Measurements from ENCODE around the gene PIGU.

Gene PIGU

DNA sequence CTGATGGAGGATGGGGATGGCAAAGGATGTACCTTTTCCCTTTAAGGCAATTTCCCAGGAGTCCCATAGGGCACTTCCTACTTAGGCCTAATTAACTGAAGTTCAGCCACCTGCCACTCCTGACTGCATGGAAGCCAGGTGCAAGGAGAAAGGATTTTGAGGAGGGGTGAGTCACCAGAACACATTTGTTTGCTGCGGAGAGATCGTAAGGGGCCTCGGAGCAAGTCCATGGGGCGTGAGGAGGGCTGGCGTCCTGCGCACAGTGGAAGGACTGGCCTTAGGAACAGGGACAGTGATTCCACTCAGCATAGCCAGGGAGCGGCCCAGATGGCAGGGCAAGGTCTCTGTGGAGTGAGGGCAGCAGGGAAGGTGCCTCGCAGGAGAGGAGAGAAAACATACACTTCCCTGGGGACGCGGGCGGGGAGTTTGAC, 130.1 kb downstream of the PIGU start:
- Histone ChIP-seq H3K27me3 (ENCODE audit: low read depth, low read length) (no peaks in the 10 kb centered on the region), H3K27ac (ENCODE audit: low read length) (peak overlapping the region; percentile 23), H3K9me3 (ENCODE audit: control insufficient read depth in 1 of 2, low read length in 2 of 2) (no peaks in the 10 kb centered on the region), H3K4me3 (ENCODE audit: low read depth in 1 of 2, low read length in 2 of 2) (peak overlapping the region in 1 of 2 donors; percentile 42), H3K36me3 (ENCODE audit: control insufficient read depth in 1 of 2, insufficient read depth in 2 of 2, low read length in 2 of 2) (peaks cover 0 to 3% of the 10 kb centered on the region in 2 donors), H3K4me1 (ENCODE audit: control insufficient read depth in 1 of 2, insufficient read depth in 2 of 2, low read length in 2 of 2) (no peaks in the 10 kb centered on the region)

DNA sequence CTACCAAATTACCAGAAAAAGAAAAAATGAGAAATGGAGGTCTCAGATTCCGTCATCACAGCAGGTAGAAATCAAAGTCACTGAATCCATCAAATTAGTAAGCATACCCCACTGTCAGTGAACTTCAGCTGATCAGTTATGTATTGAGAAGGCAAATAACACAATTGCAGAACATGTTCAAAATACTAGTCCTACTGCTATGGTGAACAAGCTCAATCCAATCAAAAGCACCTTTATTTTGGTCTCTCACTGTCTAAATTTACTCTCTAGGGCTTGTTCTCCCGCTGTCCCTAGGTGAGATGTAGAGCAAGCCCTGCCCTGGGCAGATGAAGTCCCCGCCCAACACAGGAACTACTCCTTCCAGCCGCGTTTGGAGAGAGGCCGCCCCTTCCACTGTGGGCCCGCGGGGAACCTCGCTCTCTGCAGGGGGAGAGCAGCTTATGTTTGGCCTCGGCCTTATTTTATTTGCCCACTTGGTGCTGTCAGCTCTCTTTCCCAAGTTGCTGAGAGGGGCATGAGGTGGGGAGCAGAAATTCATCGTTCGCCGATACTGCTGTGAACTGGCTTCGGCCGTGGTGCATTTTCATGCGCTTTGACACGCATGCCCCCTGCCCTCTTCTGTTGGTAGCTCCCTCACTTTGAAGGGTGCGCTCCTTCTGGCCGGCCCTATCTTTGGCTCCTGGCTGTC, 132.6 kb downstream of the PIGU start:
- peaks cover 9 to 29% of the 10 kb centered on the region in 2 donors for H3K36me3 ChIP-seq (ENCODE audit: control insufficient read depth in 1 of 2, insufficient read depth in 2 of 2, low read length in 2 of 2)
- H3K4me1 ChIP-seq (ENCODE audit: control insufficient read depth in 1 of 2, insufficient read depth in 2 of 2, low read length in 2 of 2): no peaks in the 10 kb centered on the region
- H3K27ac ChIP-seq (ENCODE audit: low read length): no peak overlapping the region

DNA sequence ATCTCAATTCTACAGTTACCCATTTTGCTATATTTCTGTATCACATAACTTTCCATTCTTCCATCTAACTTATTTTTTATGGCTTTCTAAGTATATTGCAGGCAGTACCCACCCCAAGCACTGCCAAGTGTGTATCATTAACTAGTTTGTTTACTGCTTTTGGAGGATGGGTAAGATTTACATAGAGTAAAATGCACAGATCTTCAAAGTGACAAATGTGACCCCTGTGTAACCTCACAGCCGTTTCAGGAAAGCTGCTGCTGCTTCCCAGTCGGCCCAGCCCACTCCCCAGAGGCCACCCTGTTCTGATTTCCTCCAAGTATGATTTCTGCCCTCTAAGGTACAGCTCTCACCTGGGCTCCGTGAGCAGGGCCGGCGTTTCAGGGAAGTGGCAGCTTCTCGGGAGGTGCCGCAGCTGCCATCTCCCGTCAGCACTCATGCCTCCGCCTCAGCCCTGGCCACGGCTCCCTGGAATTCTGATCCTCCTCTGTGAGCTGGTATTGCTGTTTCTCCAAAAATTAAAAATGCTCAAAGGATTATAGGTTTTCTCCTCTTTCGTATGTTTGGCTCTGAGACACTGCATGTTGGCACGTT, 133.3 kb downstream of the PIGU start:
- H3K36me3 ChIP-seq (ENCODE audit: control insufficient read depth in 1 of 2, insufficient read depth in 2 of 2, low read length in 2 of 2): peaks cover 9 to 34% of the 10 kb centered on the region in 2 donors
- H3K4me1 ChIP-seq (ENCODE audit: control insufficient read depth in 1 of 2, insufficient read depth in 2 of 2, low read length in 2 of 2): no peaks in the 10 kb centered on the region
- no peak overlapping the region for H3K4me3 ChIP-seq (ENCODE audit: low read depth in 1 of 2, low read length in 2 of 2)
- no peaks in the 10 kb centered on the region for H3K27me3 ChIP-seq (ENCODE audit: low read depth, low read length)
- H3K9me3 ChIP-seq (ENCODE audit: control insufficient read depth in 1 of 2, low read length in 2 of 2): no peaks in the 10 kb centered on the region
- H3K27ac ChIP-seq (ENCODE audit: low read length): no peak overlapping the region

More for the DNA sequence above, 132.6 kb downstream of the PIGU start:
- Histone ChIP-seq H3K27me3 (ENCODE audit: low read depth, low read length) (no peaks in the 10 kb centered on the region), H3K9me3 (ENCODE audit: control insufficient read depth in 1 of 2, low read length in 2 of 2) (no peaks in the 10 kb centered on the region), H3K4me3 (ENCODE audit: low read depth in 1 of 2, low read length in 2 of 2) (peak overlapping the region in 1 of 2 donors; percentile 7)

DNA sequence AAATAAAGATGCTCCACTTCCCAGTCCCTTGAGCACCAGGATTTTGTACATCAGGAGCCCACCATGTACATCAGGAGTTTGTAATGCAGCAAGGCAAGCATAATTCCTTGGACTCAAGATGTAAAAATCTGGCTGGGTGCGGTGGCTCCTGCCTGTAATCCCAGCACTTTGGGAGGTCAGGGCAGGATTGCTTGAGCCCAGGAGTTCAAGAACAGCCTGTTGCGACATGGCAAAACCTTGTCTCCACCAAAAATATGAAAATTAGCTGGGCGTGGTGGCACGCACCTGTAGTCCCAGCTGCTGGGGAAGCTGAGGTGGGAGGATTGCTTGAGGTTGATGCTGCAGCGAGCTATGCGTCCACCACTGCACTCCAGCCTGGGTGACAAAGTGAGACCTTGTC, 134.5 kb downstream of the PIGU start:
- Histone ChIP-seq H3K9me3 (ENCODE audit: control insufficient read depth in 1 of 2, low read length in 2 of 2) (no peaks in the 10 kb centered on the region), H3K4me3 (ENCODE audit: low read depth in 1 of 2, low read length in 2 of 2) (no peak overlapping the region), H3K27ac (ENCODE audit: low read length) (no peak overlapping the region), H3K36me3 (ENCODE audit: control insufficient read depth in 1 of 2, insufficient read depth in 2 of 2, low read length in 2 of 2) (peaks cover 14 to 38% of the 10 kb centered on the region in 2 donors), H3K27me3 (ENCODE audit: low read depth, low read length) (no peaks in the 10 kb centered on the region), H3K4me1 (ENCODE audit: control insufficient read depth in 1 of 2, insufficient read depth in 2 of 2, low read length in 2 of 2) (no peaks in the 10 kb centered on the region)

DNA sequence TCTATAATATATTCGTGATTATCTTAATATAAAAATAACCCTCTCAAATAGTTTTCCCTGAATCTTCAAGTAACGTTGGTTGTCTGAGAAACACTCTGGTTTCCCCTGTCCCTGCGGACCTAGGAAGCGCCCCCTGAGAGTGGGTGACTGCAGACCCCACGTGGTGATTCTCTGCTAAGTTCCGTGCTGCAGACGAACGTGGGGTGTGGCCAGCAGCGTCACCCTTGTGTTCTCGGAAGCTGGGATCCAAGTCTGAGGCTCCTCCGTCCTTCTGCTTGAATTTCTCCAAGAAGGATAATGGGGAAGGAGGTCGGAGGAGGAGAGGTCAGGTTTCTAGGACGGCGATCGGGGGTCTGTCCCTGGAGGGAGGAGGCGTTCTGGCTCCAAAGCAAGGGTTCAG, 135.0 kb downstream of the PIGU start:
- H3K9me3 ChIP-seq (ENCODE audit: control insufficient read depth in 1 of 2, low read length in 2 of 2): no peaks in the 10 kb centered on the region

DNA sequence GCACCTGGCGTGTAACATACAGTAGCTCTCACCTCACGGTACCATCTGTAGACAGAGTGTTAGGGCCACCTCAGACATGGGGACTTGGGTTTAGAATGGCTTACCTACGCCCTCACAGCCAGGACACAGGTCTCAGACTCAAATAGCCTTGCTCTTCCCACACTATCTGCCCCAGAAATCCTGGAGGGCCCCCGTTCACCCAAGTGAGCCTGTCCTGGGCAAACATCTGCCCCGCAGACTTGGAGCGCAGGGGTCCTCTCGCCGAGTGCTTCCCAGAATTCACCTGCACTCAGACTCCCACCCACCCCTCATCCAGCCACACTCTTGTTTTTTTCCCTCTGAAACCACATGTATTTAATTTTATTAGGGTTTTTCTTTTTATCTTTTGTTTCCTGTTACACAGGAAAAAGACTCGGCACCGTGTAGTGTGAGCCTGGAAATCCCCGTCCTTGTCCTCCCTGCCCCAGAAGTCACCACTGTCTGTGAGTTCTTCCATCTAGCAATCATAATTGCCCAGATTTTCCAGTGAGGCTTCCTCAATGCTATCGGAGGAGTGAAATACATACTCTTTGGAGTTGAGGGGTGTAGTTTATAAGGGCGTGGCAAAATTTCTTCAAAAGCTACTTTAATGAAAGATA, 135.5 kb downstream of the PIGU start:
- Histone ChIP-seq H3K4me1 (ENCODE audit: control insufficient read depth in 1 of 2, insufficient read depth in 2 of 2, low read length in 2 of 2) (no peaks in the 10 kb centered on the region), H3K9me3 (ENCODE audit: control insufficient read depth in 1 of 2, low read length in 2 of 2) (no peaks in the 10 kb centered on the region), H3K27me3 (ENCODE audit: low read depth, low read length) (no peaks in the 10 kb centered on the region), H3K4me3 (ENCODE audit: low read depth in 1 of 2, low read length in 2 of 2) (no peak overlapping the region), H3K36me3 (ENCODE audit: control insufficient read depth in 1 of 2, insufficient read depth in 2 of 2, low read length in 2 of 2) (peaks cover 22 to 47% of the 10 kb centered on the region in 2 donors), H3K27ac (ENCODE audit: low read length) (no peak overlapping the region)

More for the DNA sequence above, 135.0 kb downstream of the PIGU start:
- H3K4me1 ChIP-seq (ENCODE audit: control insufficient read depth in 1 of 2, insufficient read depth in 2 of 2, low read length in 2 of 2): no peaks in the 10 kb centered on the region
- H3K36me3 ChIP-seq (ENCODE audit: control insufficient read depth in 1 of 2, insufficient read depth in 2 of 2, low read length in 2 of 2): peaks cover 19 to 44% of the 10 kb centered on the region in 2 donors
- no peaks in the 10 kb centered on the region for H3K27me3 ChIP-seq (ENCODE audit: low read depth, low read length)
- H3K27ac ChIP-seq (ENCODE audit: low read length): no peak overlapping the region
- H3K4me3 ChIP-seq (ENCODE audit: low read depth in 1 of 2, low read length in 2 of 2): no peak overlapping the region

DNA sequence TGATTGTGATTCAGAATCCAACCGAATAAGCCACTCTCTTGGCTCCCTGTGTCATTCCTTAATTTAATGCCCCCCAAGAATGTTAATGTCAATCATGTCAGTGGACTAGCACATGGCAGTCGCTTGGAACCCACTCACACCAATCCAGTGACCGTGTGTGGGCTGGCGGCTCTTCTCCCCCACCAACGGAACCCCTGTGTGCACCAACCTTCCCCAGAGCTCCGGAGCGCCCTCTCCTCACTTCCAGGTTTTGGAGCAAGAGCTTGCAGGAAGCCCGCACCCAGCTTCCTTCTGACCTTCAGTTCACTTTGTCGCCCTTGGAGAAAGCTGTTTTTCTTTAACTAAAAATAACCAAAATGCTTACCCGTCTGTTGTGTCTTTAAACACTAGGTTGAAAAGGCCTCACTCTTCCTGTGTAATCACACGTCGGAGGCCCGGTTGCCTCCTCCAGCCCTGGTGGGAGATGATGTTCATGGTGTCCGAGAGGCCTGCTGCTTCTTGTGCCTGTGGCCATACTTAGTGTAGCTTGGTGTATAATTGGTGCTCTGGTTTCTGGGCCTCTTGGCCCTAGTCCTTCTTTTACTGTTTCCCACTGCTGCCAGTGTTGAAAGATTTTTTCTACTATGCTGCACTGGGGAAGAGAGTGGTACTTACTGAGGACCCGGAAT, 136.2 kb downstream of the PIGU start:
- H3K27me3 ChIP-seq (ENCODE audit: low read depth, low read length): no peaks in the 10 kb centered on the region
- no peak overlapping the region for H3K4me3 ChIP-seq (ENCODE audit: low read depth in 1 of 2, low read length in 2 of 2)
- H3K9me3 ChIP-seq (ENCODE audit: control insufficient read depth in 1 of 2, low read length in 2 of 2): no peaks in the 10 kb centered on the region
- H3K27ac ChIP-seq (ENCODE audit: low read length): no peak overlapping the region
- H3K4me1 ChIP-seq (ENCODE audit: control insufficient read depth in 1 of 2, insufficient read depth in 2 of 2, low read length in 2 of 2): no peaks in the 10 kb centered on the region
- peaks cover 28 to 53% of the 10 kb centered on the region in 2 donors for H3K36me3 ChIP-seq (ENCODE audit: control insufficient read depth in 1 of 2, insufficient read depth in 2 of 2, low read length in 2 of 2)

DNA sequence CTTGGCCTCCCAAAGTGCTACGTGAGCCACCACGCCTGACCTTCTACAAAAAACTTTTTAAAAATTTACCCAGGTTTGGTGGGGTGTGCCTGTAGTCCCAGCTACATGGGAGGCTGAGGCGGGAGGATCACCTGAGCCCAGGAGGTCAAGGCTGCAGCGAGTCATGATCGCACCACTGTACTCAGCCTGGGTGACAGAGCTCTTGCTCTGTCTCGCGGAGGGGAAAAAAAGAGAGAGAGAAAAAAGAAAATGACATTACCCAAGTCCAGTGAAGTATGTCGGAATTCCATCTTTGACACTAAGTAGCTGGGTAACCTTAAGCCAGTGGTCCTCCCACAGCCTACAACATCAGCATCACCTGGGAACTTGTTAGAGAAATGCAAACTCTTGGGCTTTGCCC, 137.1 kb downstream of the PIGU start:
- peaks cover 38 to 63% of the 10 kb centered on the region in 2 donors for H3K36me3 ChIP-seq (ENCODE audit: control insufficient read depth in 1 of 2, insufficient read depth in 2 of 2, low read length in 2 of 2)
- H3K4me1 ChIP-seq (ENCODE audit: control insufficient read depth in 1 of 2, insufficient read depth in 2 of 2, low read length in 2 of 2): no peaks in the 10 kb centered on the region
- H3K27me3 ChIP-seq (ENCODE audit: low read depth, low read length): no peaks in the 10 kb centered on the region
- no peak overlapping the region for H3K4me3 ChIP-seq (ENCODE audit: low read depth in 1 of 2, low read length in 2 of 2)
- no peaks in the 10 kb centered on the region for H3K9me3 ChIP-seq (ENCODE audit: control insufficient read depth in 1 of 2, low read length in 2 of 2)
- no peak overlapping the region for H3K27ac ChIP-seq (ENCODE audit: low read length)

DNA sequence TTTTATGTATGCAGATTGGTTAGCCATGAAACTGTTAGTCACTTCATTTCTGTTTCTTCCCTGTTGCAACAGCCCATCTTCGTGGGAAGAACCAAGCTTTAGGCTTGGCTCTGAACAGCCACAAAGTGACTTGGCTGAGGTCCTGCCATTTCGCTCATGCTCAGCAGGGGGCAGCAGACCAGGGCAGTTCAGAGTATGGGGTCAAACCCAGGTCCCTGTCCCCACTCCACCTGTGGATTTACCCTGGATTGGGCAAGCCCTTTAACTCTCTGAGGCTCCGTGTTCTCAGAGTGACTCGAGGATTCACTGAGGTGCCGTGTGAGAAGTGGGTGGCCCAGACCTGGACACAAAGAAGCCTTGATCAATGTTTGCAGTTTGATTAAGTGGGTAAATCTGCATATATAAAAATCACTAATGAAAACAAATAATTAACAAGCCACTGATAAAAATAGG, 138.2 kb downstream of the PIGU start:
- peaks cover 45 to 71% of the 10 kb centered on the region in 2 donors for H3K36me3 ChIP-seq (ENCODE audit: control insufficient read depth in 1 of 2, insufficient read depth in 2 of 2, low read length in 2 of 2)
- H3K9me3 ChIP-seq (ENCODE audit: control insufficient read depth in 1 of 2, low read length in 2 of 2): no peaks in the 10 kb centered on the region
- no peaks in the 10 kb centered on the region for H3K27me3 ChIP-seq (ENCODE audit: low read depth, low read length)
- no peak overlapping the region for H3K27ac ChIP-seq (ENCODE audit: low read length)
- no peak overlapping the region for H3K4me3 ChIP-seq (ENCODE audit: low read depth in 1 of 2, low read length in 2 of 2)
- H3K4me1 ChIP-seq (ENCODE audit: control insufficient read depth in 1 of 2, insufficient read depth in 2 of 2, low read length in 2 of 2): no peaks in the 10 kb centered on the region

DNA sequence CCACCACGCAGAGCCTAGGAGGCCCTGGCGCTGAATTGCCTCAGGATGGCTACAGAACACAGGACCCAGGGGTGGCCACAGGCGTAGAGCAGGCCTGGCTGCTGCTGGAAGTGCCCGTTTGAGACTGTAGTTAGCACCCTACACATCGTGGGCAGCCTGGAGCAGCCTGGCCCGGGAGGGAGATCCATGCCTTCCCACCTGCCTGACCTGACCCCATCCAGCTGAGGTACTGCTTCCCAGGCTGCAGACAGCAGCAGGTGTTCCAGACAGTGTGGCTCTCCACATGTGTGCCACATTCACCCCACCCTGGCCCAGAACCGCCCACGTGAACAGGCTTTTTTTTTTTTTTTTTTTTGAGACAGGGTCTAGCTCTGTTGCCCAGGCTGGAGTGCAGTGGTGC, 139.2 kb downstream of the PIGU start:
- Histone ChIP-seq H3K27ac (ENCODE audit: low read length) (no peak overlapping the region), H3K27me3 (ENCODE audit: low read depth, low read length) (no peaks in the 10 kb centered on the region), H3K4me1 (ENCODE audit: control insufficient read depth in 1 of 2, insufficient read depth in 2 of 2, low read length in 2 of 2) (no peaks in the 10 kb centered on the region), H3K36me3 (ENCODE audit: control insufficient read depth in 1 of 2, insufficient read depth in 2 of 2, low read length in 2 of 2) (peaks cover 47 to 76% of the 10 kb centered on the region in 2 donors), H3K4me3 (ENCODE audit: low read depth in 1 of 2, low read length in 2 of 2) (no peak overlapping the region), H3K9me3 (ENCODE audit: control insufficient read depth in 1 of 2, low read length in 2 of 2) (no peaks in the 10 kb centered on the region)

DNA sequence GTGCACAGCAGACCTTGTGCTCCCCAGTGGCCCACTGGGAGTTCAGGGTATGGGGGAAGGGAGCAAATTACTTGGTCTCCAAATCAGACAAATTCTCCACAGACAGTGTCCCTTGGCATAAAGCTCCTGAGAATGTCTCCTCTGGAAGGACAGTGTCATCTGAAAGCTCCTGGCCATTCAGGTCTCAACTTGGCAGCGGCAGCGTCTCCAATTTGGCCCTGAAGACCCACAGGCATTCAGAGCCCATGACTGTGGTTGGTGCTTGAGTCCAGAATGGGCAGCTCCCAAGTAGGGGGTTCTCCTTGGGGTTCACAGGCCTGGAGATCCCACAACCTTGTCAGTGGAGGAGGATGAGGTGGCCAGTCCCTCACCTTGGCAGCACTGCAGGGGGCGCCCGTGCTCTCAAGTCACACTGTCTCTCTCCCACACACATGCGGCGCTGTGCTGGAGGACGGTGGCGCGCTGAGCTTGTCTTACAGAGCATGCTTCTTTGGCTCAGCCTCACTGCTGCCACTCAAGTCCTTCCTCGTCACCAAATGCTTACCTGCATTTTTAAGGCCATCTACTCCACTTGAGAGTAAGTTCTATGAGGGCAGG, 140.0 kb downstream of the PIGU start:
- Histone ChIP-seq H3K4me3 (ENCODE audit: low read depth in 1 of 2, low read length in 2 of 2) (no peak overlapping the region), H3K9me3 (ENCODE audit: control insufficient read depth in 1 of 2, low read length in 2 of 2) (no peaks in the 10 kb centered on the region), H3K36me3 (ENCODE audit: control insufficient read depth in 1 of 2, insufficient read depth in 2 of 2, low read length in 2 of 2) (peaks cover 52 to 81% of the 10 kb centered on the region in 2 donors), H3K4me1 (ENCODE audit: control insufficient read depth in 1 of 2, insufficient read depth in 2 of 2, low read length in 2 of 2) (peaks cover 0 to 4% of the 10 kb centered on the region in 2 donors), H3K27me3 (ENCODE audit: low read depth, low read length) (no peaks in the 10 kb centered on the region), H3K27ac (ENCODE audit: low read length) (no peak overlapping the region)
